ENCODE measurements around the gene SCRN1. TPM values are rescaled to one million over a fixed set of nuclear protein-coding genes. Genes with fewer than 3 reads are reported as not detected.

Gene SCRN1
- total RNA-seq, 2 donors from 2014 or later: 33.8 to 99.8 TPM

DNA sequence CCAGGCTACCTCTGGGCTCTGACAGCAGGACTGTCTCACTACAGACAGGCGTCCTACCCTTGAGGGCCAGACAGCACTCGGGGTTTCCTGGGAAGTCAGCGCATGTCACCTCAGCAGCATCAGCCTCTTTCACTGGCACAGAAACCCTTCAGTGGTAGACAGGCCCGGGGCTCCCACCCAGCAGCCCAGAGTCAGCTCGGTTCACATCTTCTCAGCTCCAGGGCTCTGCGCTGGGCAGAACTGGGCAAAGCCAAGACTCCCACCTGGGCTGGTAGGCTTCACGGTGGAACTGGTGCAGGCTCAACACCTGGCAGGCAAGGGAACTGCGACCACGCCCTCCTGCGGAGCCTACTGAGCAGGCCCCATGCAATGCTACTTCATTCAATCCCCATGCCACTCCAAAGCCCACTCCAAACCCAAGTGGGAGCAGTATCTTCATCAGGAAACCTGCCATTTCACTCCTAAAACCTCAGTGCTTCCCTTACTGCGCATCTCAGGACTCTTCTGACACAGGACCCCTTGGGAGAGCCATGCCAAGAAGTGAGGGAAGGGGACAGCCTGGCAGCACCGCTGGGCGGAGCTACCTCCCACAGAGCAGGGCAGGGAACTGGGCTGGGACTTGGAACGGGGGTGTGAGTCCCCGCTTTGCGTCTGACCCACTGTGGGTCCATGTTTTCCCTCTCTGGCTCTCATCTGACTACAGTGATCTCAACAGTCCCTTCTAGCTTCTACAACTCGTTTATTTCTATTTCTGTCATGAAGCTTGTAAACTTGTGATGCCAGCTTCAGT, 60.4 kb downstream of the SCRN1 start:
- H3K36me3 ChIP-seq: peaks cover 0 to 3% of the 10 kb centered on the region in 2 donors
- no peak overlapping the region for H3K4me3 ChIP-seq
- H3K9me3 ChIP-seq: no peaks in the 10 kb centered on the region
- H3K27me3 ChIP-seq (replicated peaks; ENCODE audit: insufficient read depth): no peaks in the 10 kb centered on the region
- WGBS: 89% methylated on average over 17 of the region's 17 CpGs
- H3K27ac ChIP-seq: no peak overlapping the region
- DNase-seq (ENCODE audit: low spot score): no peak
- intact Hi-C loops (cut with DNase I): loop anchor here (5.0 to 10.0 kb wide), 2 partner anchors 133 to 294 kb away; no protein-coding TSS in a partner anchor
- no peaks in the 10 kb centered on the region for H3K4me1 ChIP-seq (replicated peaks)
- TF ChIP-seq POLR2A (IDR thresholded peaks at IDR 0.05) (no peak), POLR2AphosphoS5 (IDR thresholded peaks at IDR 0.05) (no peak)
- TF ChIP-seq, protein P1, sequence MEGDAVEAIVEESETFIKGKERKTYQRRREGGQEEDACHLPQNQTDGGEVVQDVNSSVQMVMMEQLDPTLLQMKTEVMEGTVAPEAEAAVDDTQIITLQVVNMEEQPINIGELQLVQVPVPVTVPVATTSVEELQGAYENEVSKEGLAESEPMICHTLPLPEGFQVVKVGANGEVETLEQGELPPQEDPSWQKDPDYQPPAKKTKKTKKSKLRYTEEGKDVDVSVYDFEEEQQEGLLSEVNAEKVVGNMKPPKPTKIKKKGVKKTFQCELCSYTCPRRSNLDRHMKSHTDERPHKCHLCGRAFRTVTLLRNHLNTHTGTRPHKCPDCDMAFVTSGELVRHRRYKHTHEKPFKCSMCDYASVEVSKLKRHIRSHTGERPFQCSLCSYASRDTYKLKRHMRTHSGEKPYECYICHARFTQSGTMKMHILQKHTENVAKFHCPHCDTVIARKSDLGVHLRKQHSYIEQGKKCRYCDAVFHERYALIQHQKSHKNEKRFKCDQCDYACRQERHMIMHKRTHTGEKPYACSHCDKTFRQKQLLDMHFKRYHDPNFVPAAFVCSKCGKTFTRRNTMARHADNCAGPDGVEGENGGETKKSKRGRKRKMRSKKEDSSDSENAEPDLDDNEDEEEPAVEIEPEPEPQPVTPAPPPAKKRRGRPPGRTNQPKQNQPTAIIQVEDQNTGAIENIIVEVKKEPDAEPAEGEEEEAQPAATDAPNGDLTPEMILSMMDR (IDR thresholded peaks at IDR 0.05): no peak

DNA sequence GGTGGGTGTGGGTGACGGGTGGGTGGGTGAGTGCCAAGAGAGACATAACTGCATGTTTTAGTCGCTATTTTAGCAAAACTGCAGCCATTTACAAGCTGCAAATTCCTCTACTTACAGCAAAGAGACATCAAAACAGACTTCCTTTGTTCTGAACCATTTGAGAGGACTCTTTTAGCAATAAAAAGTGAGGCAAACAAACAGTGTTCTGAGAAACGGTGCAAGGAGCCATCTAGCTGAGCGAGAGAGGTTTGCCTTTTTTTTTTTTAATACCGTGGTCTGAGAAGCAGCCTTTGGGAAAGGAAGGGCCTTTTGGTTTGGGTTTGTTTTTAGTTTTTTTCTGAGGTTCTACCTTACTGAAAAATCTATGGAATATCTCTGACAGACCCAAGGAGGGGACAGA, 62.9 kb downstream of the SCRN1 start:
- no peak for DNase-seq (ENCODE audit: low spot score)
- Histone ChIP-seq H3K27me3 (replicated peaks; ENCODE audit: insufficient read depth) (no peaks in the 10 kb centered on the region), H3K36me3 (peaks cover 0 to 3% of the 10 kb centered on the region in 2 donors), H3K4me1 (replicated peaks) (no peaks in the 10 kb centered on the region), H3K4me3 (no peak overlapping the region), H3K9me3 (no peaks in the 10 kb centered on the region), H3K27ac (no peak overlapping the region)
- 13% methylated on average over 5 of the region's 5 CpGs for whole genome bisulfite sequencing
- intact Hi-C loops (cut with DNase I): loop anchor here (5.0 to 10.0 kb wide), 2 partner anchors 136 to 292 kb away; no protein-coding TSS in a partner anchor
- TF ChIP-seq, protein P1 (IDR thresholded peaks at IDR 0.05): no peak
- no peak for TF ChIP-seq POLR2AphosphoS5 (IDR thresholded peaks at IDR 0.05)
- no peak for TF ChIP-seq POLR2A (IDR thresholded peaks at IDR 0.05)

DNA sequence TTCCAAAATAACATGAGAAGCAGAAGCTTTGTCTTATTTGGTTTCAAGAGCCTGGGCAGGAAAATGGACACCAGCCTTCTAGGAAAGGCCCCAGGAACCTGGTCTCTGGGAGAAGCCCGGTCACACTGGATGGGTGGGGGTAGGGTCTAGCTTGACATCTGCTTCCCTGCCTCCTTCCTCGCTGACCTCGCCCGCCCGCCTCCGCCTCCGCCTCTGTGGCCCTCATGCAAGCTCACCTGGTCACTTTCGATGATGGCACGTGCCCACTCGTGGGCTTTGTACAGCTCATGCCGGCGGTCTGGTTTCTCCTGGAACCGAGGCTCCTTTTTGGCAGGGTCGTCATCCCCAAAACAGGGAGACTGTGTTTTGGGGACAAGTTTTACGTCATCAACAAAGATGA, 63.4 kb downstream of the SCRN1 start:
- Histone ChIP-seq H3K27ac (no peak overlapping the region), H3K27me3 (replicated peaks; ENCODE audit: insufficient read depth) (no peaks in the 10 kb centered on the region), H3K9me3 (no peaks in the 10 kb centered on the region), H3K4me3 (no peak overlapping the region), H3K36me3 (peaks cover 0 to 3% of the 10 kb centered on the region in 2 donors), H3K4me1 (replicated peaks) (no peaks in the 10 kb centered on the region)
- intact Hi-C loops (cut with DNase I): loop anchor here (5.0 to 10.0 kb wide), 2 partner anchors 136 to 291 kb away; no protein-coding TSS in a partner anchor
- 77% methylated on average over 15 of the region's 15 CpGs for WGBS
- TF ChIP-seq, protein P1 (IDR thresholded peaks at IDR 0.05): no peak
- TF ChIP-seq POLR2AphosphoS5 (IDR thresholded peaks at IDR 0.05) (no peak), POLR2A (IDR thresholded peaks at IDR 0.05) (no peak)
- DNase-seq (ENCODE audit: low spot score): no peak

DNA sequence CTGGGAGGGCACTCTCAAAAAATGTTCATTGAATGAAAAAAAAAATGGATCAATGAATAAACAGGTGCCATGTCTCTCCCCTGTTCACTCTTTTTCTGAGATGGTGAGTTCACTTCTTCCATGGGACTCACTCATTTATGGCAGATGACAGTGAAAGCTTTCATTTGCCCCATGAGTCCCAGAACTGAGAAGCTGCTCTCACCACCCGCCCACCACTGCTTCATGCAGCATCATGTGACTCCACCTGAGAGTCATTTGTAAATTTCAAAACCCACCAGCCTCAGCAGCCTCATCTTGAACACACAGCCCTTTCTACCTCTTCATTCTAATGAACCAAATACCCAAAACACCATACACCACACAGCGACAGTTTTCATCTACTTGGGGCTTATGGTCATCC, 64.9 kb downstream of the SCRN1 start:
- no peaks in the 10 kb centered on the region for H3K27me3 ChIP-seq (replicated peaks; ENCODE audit: insufficient read depth)
- intact Hi-C loops (cut with DNase I): loop anchor here (5.0 to 10.0 kb wide), 4 partner anchors 47 to 290 kb away; no protein-coding TSS in a partner anchor
- 94% methylated on average over 2 of the region's 2 CpGs for WGBS

More for the DNA sequence above, 64.9 kb downstream of the SCRN1 start:
- no peak overlapping the region for H3K4me3 ChIP-seq
- DNase-seq (ENCODE audit: low spot score): no peak
- no peak overlapping the region for H3K27ac ChIP-seq
- TF ChIP-seq, protein P1 (IDR thresholded peaks at IDR 0.05): no peak
- TF ChIP-seq POLR2A (IDR thresholded peaks at IDR 0.05): no peak
- no peaks in the 10 kb centered on the region for H3K4me1 ChIP-seq (replicated peaks)
- H3K36me3 ChIP-seq: no peaks in the 10 kb centered on the region
- no peaks in the 10 kb centered on the region for H3K9me3 ChIP-seq

All from prostate gland (tissue), 2 donors.